Posterior vena cava (tissue), 2 donors: ENCODE measurements around the gene OSBPL6. TPM values are rescaled to one million over a fixed set of nuclear protein-coding genes. Genes with fewer than 3 reads are reported as not detected.
A peak's percentile ranks its signal among the peaks of the same experiment; 100 is the strongest.
"Not testable (repeated sequence)": the region's sequence is repeated elsewhere in the genome, so short reads cannot be mapped to it uniquely, and the experiment has no call there.

Source experiments
- DNase-seq: peaks from one replicate; pipeline ENCODE4 v3.0.0-alpha.2; 2020; ENCODE audit warnings: low spot score
- intact Hi-C, 2 donors: fragments of 100-400 bp; cut with DNase I; formaldehyde crosslinking; loops; one replicate each; pipeline versions ENCODE4 v1.14.1 to v1.14.2; 2022 to 2023
- total RNA-seq, 2 donors: library from RNA; stranded (reverse); fragmentation: NEBNext Ultra II Directional; extraction: Animal tissue kit (Norgen Biotek cat#: 25700); gene quantifications; one replicate each; pipeline ENCODE4 v1.2.1, GENCODE V29; 2021
- donor health status: DM: yes; HTN: yes; CAD: no.
- donor health status: DM: yes; HTN: yes; CAD: no.

OSBPL6 gene
- total RNA-seq, 2 donors from 2014 or later: 2.0 to 2.5 TPM

- intact Hi-C loops: loop anchor here in 1 of 2 donors (10.0 kb wide), 1 partner anchor 299 kb away; the partner anchor contains the start of gene RBM45
- DNase-seq: peak; percentile 93
These were observed 219.4 kb downstream of the OSBPL6 start for GRCh38 chr2:178413472-178414265.

DNA sequence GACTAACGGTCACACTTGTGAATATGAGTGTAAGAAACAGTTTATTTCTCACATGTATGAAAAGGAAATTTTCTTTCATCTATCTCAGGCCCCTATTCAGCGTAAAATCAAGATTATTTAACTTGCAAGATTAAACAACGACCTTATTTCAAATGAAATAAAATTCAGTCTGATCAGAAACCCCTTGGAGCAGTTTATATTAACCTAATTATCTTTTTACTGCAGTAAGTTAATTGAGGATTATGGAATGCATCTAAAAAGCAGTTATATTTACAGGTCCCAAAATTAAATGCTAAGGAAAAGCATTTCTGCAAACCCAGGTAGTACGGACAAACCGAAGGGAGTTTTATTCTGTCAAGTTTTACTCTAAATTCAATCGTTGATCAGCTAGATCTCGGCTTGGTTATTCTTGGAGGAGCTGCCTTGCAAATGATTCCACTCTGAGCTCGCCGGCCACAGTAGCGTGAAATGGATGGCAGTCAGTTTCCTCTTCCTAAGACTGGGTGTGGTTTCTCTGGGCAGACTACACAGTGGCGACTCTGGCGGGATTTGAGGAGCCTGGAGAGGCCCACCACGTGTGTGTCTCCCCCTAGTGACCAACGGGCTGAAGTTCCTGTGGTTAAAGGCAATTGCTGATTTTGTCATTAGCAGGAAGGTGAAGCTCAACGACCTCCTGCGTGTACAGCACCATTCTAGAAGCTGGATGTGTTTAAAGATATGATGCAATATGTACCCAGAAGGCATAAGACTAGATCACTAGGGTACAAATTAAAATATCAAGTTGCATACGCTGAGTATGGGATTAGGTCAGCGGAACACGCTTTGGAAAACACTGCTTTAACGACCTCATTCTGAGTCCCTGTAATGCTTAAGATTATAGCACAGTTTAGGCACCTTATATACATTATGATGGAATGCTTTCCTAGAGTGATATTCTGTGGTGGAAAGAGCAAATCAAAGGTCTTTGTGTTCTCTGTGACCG is 220.2 kb downstream of the OSBPL6 start:
- DNase-seq: peak; percentile 95
- intact Hi-C loops: loop anchor here in 1 of 2 donors (10.0 kb wide), 1 partner anchor 300 kb away; the partner anchor contains the start of gene RBM45

- intact Hi-C loops: loop anchor here in 1 of 2 donors (10.0 kb wide), 1 partner anchor 301 kb away; the partner anchor contains the start of gene RBM45
- no peak for DNase-seq
These were observed 221.7 kb downstream of the OSBPL6 start for GRCh38 chr2:178415979-178416378.

- DNase-seq: no peak
- intact Hi-C loops: loop anchor here in 1 of 2 donors (10.0 kb wide), 1 partner anchor 303 kb away; the partner anchor contains the start of gene RBM45
These were observed 223.6 kb downstream of the OSBPL6 start for GRCh38 chr2:178417916-178418315.

- intact Hi-C loops: loop anchor here in 1 of 2 donors (10.0 kb wide), 1 partner anchor 304 kb away; the partner anchor contains the start of gene RBM45
- DNase-seq: no peak
These were observed 224.1 kb downstream of the OSBPL6 start for GRCh38 chr2:178418426-178418825.

- intact Hi-C loops: loop anchor here in 1 of 2 donors (10.0 kb wide), 1 partner anchor 304 kb away; the partner anchor contains the start of gene RBM45
- no peak for DNase-seq
These were observed 224.8 kb downstream of the OSBPL6 start for GRCh38 chr2:178419123-178419522.

DNA sequence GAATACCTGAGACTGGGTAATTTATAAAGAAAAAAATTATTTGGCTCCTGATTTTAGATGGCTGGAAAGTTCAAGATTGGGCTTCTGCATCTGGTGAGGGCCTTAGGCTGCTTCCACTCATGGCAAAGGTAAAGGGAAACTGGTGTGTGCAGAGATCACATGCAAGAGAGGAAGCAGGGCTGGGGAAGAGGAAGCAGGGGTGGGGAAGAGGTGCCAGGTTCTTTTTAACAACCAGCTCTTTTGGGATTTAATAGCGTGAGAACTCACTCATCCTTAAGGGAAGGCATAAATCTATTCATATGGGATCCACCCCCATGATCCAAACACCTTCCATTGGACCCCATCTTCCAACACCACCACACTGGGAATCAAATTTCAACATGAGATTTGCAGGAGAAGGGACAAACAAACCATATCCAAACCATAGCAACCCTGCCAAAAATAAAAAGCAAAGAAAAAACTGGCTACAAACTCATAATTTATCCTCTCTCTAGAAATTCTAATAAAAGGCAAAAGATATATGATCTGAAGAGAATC is 226.2 kb downstream of the OSBPL6 start:
- intact Hi-C loops: loop anchor here in 1 of 2 donors (5.0 kb wide), 1 partner anchor 558 kb away; no protein-coding TSS in a partner anchor
- DNase-seq: no peak

DNA sequence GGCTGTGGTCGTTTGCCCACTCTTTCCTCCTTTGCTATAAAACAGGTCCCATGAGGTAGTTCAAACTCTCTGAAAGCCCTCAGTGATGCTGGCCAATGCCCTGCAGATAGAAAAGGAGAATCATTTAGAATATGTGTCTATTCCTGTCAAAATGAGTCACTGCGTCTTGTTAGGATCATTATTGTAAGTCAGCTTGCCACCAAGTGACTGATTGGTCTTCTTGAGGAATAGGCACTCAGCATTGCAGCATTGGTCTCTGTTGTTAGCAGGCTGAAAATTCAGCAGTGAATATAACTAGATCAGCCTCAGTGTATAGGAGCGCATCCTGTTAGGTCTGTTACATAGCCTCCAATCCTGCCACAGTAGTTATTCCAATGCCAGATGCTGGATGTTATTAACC is 227.8 kb downstream of the OSBPL6 start:
- intact Hi-C loops: loop anchor here in 1 of 2 donors (5.0 kb wide), 1 partner anchor 560 kb away; no protein-coding TSS in a partner anchor
- no peak for DNase-seq

- intact Hi-C loops: loop anchor here in 1 of 2 donors (5.0 kb wide), 1 partner anchor 561 kb away; no protein-coding TSS in a partner anchor
- DNase-seq: not testable (repeated sequence)
These were observed 229.4 kb downstream of the OSBPL6 start for GRCh38 chr2:178423746-178424145.

- no peak for DNase-seq
- intact Hi-C loops: no loop called here
These were observed 231.0 kb downstream of the OSBPL6 start for GRCh38 chr2:178425255-178425827.

GRCh38 chr2:178426388-178426787 is 232.1 kb downstream of the OSBPL6 start:
- no peak for DNase-seq

GRCh38 chr2:178427458-178427857 is 233.1 kb downstream of the OSBPL6 start:
- no peak for DNase-seq
- intact Hi-C loops: no loop called here

More at GRCh38 chr2:178426388-178426787, 232.1 kb downstream of the OSBPL6 start:
- intact Hi-C loops: no loop called here

DNA sequence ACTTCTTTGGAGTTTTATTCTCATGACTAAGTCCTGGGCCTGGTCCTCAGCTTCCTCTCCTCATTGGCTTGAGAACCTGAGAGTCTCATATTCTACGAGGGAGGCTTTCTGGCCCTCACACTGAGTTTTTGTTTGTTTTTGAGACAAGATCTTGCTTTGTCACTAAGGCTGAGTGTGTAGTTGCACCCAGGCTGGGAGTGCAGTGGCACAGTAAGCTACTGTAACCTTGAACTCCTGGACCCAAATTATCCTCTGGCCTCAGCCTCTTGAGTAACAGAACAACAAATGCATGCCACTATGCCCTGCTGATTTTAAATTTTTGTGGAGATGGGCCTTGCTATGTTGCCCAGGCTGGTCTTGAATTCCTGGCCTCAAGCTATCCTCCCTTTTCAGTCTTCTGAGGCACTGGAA is 234.1 kb downstream of the OSBPL6 start:
- intact Hi-C loops: no loop called here

DNA sequence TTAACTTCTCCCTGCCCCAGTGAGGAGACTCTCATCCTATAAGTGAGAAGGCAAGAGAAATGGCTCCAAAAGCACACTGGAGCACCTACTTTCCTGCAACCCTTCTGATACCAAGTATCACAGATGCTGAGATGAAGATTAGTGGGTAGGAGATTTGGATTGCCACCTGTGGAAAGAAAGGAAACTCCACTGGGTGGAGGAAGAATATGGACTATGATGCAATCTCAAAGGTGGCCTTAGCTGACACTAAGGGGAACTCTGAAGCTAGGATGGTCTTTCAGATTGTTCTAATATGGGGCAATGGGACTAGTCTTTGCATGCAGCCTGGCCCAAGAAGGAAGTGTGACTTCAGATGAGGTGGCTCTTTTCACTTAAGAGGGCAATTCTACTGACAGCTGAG is 235.0 kb downstream of the OSBPL6 start:
- DNase-seq: no peak

More for the DNA sequence above, 234.1 kb downstream of the OSBPL6 start:
- no peak for DNase-seq

GRCh38 chr2:178436662-178437061 is 242.3 kb downstream of the OSBPL6 start:
- no peak for DNase-seq
- intact Hi-C loops: no loop called here

More for the DNA sequence above, 235.0 kb downstream of the OSBPL6 start:
- intact Hi-C loops: no loop called here

DNA sequence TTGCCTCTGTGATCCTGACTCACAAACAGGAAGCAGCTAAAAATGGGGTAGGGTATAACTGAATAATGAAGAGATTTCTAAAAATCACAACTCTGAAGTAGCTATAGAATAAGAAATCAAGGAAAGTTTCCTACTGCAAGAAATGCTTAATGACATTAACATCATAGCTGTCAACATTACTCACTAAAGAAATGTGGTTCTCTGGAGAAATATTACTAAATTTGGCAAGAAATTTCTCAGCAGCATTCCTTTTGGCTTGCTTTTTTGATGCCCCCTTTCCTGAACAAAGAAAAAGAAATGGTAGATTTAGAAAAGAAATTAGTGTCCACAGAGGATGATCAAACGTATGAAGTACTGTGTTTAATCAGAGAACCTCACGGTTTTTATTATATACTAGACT is 247.1 kb downstream of the OSBPL6 start:
- intact Hi-C loops: no loop called here

DNA sequence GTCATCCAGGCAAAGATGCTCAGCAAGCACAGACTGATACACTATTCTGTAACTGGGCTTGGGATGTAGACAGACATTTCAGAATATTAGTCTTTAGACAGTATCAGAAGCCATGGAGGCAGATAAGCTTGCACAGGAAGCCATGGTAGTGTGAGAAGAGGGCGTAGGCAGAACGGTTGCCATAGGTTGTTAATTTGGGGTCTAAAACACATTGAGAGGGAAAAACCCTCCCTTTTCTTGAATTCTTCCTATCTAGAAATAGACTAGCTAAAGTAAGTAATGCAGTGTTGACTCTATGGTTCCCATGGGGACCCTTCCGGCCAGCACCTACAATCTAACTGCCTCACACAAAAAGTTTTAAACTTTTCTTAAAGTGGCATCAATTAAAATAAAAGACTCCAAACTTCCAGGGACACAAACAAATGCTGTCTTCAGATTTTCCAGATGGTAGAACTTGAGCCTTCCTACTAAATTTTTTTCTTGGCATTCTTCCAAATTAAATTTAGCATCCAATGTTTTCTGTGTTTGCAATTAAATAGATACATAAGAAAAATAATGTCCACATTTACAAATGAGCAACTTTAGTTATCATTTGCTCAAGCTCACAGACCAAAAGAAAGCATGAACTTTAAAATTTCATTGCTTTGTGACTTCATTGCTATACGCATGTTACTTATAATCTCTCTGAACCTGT is 254.8 kb downstream of the OSBPL6 start:
- intact Hi-C loops: no loop called here
- no peak for DNase-seq

More for the DNA sequence above, 247.1 kb downstream of the OSBPL6 start:
- DNase-seq: no peak
